ENCODE data around the gene PPP4R1. TPM values are rescaled to one million over a fixed set of nuclear protein-coding genes. Genes with fewer than 3 reads are reported as not detected.

Gene PPP4R1
- total RNA-seq, 4 donors from 2014 or later, result 118 to 168 (median 140) TPM

DNA sequence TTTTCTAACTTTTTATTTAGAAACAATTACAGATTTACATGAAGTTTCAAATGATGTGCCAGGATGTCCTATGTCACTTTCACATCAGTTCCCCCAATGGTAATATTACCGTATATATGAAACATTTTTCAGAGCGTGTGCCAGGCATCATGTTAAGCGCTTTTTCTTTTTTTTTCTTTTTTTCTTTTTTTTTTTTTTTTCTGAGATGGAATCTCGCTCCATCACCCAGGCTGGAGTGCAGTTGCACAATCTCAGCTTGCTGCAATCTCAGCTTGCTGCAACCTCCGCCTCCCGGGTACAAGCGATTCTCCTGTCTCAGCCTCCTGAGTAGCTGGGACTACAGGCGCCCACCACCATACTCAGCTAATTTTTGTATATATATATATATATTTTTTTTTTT, 5.6 kb upstream of the PPP4R1 start:
- H3K36me3 ChIP-seq, result no peaks in the 10 kb centered on the region
- H3K9me3 ChIP-seq, result no peaks in the 10 kb centered on the region
- no peak overlapping the region for H3K4me3 ChIP-seq
- TF ChIP-seq, protein P1, sequence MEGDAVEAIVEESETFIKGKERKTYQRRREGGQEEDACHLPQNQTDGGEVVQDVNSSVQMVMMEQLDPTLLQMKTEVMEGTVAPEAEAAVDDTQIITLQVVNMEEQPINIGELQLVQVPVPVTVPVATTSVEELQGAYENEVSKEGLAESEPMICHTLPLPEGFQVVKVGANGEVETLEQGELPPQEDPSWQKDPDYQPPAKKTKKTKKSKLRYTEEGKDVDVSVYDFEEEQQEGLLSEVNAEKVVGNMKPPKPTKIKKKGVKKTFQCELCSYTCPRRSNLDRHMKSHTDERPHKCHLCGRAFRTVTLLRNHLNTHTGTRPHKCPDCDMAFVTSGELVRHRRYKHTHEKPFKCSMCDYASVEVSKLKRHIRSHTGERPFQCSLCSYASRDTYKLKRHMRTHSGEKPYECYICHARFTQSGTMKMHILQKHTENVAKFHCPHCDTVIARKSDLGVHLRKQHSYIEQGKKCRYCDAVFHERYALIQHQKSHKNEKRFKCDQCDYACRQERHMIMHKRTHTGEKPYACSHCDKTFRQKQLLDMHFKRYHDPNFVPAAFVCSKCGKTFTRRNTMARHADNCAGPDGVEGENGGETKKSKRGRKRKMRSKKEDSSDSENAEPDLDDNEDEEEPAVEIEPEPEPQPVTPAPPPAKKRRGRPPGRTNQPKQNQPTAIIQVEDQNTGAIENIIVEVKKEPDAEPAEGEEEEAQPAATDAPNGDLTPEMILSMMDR (IDR thresholded peaks at IDR 0.05), result no peak
- no peak for TF ChIP-seq POLR2A (IDR thresholded peaks at IDR 0.05)
- no peak overlapping the region for H3K27ac ChIP-seq
- peaks cover 0 to 6% (median 0%) of the 10 kb centered on the region in 4 donors for H3K4me1 ChIP-seq
- no peaks in the 10 kb centered on the region for H3K27me3 ChIP-seq
- DNase-seq, result no peak

DNA sequence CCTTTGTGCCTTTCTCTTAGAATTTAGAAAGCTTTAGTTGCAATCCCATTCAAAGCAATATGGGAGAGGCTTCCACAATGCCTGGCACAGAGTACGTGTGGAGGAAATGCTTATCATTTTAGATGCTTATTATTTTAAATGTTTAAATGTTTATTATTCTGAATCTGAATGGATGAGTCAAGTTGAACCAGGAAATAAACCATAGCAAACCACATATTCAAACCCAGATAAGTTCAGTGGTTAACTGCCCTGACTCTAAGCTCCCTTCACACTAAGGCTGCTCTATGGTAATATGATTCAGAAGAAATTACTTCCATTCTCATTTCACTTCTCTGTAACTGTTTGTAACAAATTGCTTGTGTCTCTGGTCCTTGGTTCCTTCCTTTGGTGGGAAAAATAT, 5.2 kb upstream of the PPP4R1 start:
- no peaks in the 10 kb centered on the region for H3K9me3 ChIP-seq
- H3K4me3 ChIP-seq, result no peak overlapping the region
- no peaks in the 10 kb centered on the region for H3K27me3 ChIP-seq
- no peak for TF ChIP-seq POLR2A (IDR thresholded peaks at IDR 0.05)
- TF ChIP-seq, protein P1 (IDR thresholded peaks at IDR 0.05), result no peak
- peaks cover 0 to 7% (median 0%) of the 10 kb centered on the region in 4 donors for H3K4me1 ChIP-seq
- DNase-seq, result no peak
- no peaks in the 10 kb centered on the region for H3K36me3 ChIP-seq
- H3K27ac ChIP-seq, result no peak overlapping the region

DNA sequence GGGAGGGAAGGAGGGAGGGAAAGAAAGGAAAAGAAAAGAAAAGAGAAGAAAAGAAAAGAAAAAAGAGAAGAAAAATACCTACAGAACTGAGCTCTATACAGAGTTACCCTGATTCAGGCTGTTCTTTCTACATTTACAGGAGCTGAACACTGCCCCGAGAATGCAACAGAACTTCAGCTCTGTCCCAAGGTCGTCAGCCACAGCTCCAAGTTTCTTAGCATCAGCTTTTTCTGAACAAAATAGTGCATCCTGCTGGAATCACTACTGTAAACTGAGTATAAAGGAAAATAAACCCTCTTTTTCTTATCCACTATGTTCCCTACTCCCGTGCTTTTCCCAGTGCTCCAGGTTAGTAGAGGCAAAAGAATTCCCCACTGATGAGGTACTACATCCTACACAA, 4.7 kb upstream of the PPP4R1 start:
- peaks cover 0 to 7% (median 0%) of the 10 kb centered on the region in 4 donors for H3K4me1 ChIP-seq
- no peak for DNase-seq
- H3K36me3 ChIP-seq, result no peaks in the 10 kb centered on the region
- no peaks in the 10 kb centered on the region for H3K27me3 ChIP-seq
- TF ChIP-seq, protein P1 (IDR thresholded peaks at IDR 0.05), result no peak
- TF ChIP-seq POLR2A (IDR thresholded peaks at IDR 0.05), result no peak
- H3K4me3 ChIP-seq, result no peak overlapping the region
- no peaks in the 10 kb centered on the region for H3K9me3 ChIP-seq
- no peak overlapping the region for H3K27ac ChIP-seq

DNA sequence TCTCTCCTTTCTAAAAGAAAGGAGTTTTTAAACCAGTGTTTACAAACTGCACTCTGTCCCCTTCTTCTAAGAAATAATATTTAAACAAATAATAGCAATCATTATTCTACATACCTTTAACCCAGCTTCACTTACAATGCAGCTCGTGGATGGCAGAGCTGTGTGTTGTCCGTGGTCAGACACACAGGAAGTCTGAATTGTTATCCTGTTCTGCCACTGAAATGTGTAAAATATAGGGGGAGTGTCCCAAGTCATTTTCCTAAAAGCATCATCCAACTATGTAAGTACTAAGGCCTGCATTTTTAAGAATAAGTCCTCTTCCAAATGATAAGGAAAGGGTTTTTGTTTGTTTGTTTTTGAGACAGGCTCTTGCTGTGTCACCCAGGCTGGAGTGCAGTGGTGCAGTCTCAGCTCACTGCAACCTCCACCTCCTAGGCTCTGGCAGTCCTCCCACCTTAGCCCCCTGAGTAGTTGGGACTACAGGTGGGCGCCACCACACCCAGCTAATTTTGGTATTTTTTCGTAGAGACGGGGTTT, 2.7 kb upstream of the PPP4R1 start:
- Histone ChIP-seq H3K36me3 (no peaks in the 10 kb centered on the region), H3K4me3 (no peak overlapping the region), H3K4me1 (peaks cover 0 to 17% (median 2%) of the 10 kb centered on the region in 4 donors), H3K27me3 (no peaks in the 10 kb centered on the region), H3K9me3 (no peaks in the 10 kb centered on the region), H3K27ac (no peak overlapping the region)
- DNase-seq, result no peak
- TF ChIP-seq POLR2A (IDR thresholded peaks at IDR 0.05), result no peak
- TF ChIP-seq, protein P1 (IDR thresholded peaks at IDR 0.05), result no peak

DNA sequence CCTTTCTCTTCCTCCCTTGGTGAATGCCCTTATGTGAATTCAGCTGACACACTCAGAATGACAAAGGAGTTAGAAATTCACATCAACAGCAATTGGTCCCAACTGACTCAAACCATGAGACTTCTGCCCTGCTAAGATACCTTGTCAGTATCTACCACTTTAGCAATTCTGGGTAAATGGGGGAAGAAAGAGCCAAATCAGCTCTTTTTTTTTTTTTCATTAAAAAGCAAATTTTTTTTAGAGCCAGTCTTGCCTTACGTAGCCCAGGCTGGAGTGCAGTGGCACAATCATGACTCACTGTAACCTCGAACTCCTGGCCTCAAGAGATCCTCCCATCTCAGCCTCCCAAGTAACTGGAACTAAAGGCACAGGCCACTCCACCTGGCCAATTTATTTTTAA, 1.7 kb upstream of the PPP4R1 start:
- no peak for DNase-seq
- H3K4me3 ChIP-seq, result no peak overlapping the region
- no peak overlapping the region for H3K27ac ChIP-seq
- no peaks in the 10 kb centered on the region for H3K27me3 ChIP-seq
- H3K36me3 ChIP-seq, result no peaks in the 10 kb centered on the region
- H3K9me3 ChIP-seq, result no peaks in the 10 kb centered on the region
- H3K4me1 ChIP-seq, result peaks cover 0 to 25% (median 2%) of the 10 kb centered on the region in 4 donors
- TF ChIP-seq, protein P1 (IDR thresholded peaks at IDR 0.05), result no peak
- TF ChIP-seq POLR2A (IDR thresholded peaks at IDR 0.05), result no peak
